HEK293 (cell line): ENCODE data around the gene NAV2.
A peak's percentile ranks its signal among the peaks of the same experiment; 100 is the strongest.

Experiments used
- CTCF ChIA-PET: fragments of 350-600 bp; formaldehyde crosslinking; extraction: SDS; loops from one replicate; lab custom pipeline; 2021; ENCODE audit warnings: antibody characterized with exemption; lab: Yijun Ruan, JAX
- POLR2A ChIA-PET: fragments of 300-600 bp; formaldehyde crosslinking; extraction: SDS; loops from one replicate; lab custom pipeline; 2020; ENCODE audit warnings: antibody characterized with exemption, inconsistent platforms; lab: Yijun Ruan, JAX
- H3K27ac ChIP-seq: fragments of 200-500 bp; sonication (Bioruptor generic); 2 replicates; pipeline ENCODE4 v1.5.1; 2014; ENCODE audit warnings: low read depth, low read length, control low read depth, inconsistent platforms; ENCODE audit errors: extremely low read depth
- H3K36me3 ChIP-seq, 2 experiments: fragments of 200-500 bp in 1 of 2; sonication (Bioruptor generic) in 1 of 2; 1 replicate in 1 of 2; 2 replicates in 1 of 2; pipeline ENCODE4 v1.5.1; 2014 to 2017; ENCODE audit warnings: inconsistent platforms in 2 of 2, low read length in 2 of 2; ENCODE audit not compliant: control insufficient read depth in 2 of 2, insufficient read depth in 1 of 2
- H3K4me1 ChIP-seq: fragments of 200-500 bp; sonication (Bioruptor generic); 2 replicates; pipeline ENCODE4 v1.5.1; 2014; ENCODE audit warnings: mild to moderate bottlenecking, low read length, inconsistent platforms; ENCODE audit not compliant: control insufficient read depth, insufficient read depth
- H3K4me3 ChIP-seq: 2 replicates; pipeline ENCODE4 v1.5.1; 2011; ENCODE audit warnings: low read depth, mild to moderate bottlenecking, control low read depth, low read length, moderate library complexity
- H3K9me3 ChIP-seq: fragments of 200-500 bp; sonication (Bioruptor generic); 2 replicates; pipeline ENCODE4 v1.5.1; 2014; ENCODE audit warnings: low read depth, low read length, inconsistent platforms; ENCODE audit not compliant: control insufficient read depth, insufficient read depth
- BCL6B ChIP-seq: fragments of 450-650 bp; formaldehyde crosslinking; IDR thresholded peaks from 2 replicates; pipeline ENCODE4 v1.5.1; 2017; ENCODE audit warnings: missing biosample characterization, missing genetic modification characterization
- EGR2 ChIP-seq: fragments of 450-650 bp; formaldehyde crosslinking; IDR thresholded peaks from 2 replicates; pipeline ENCODE4 v1.5.1; 2016; ENCODE audit warnings: low read depth, missing biosample characterization, missing genetic modification characterization
- FEZF1 ChIP-seq: fragments of 450-650 bp; formaldehyde crosslinking; IDR thresholded peaks from 2 replicates; pipeline ENCODE4 v1.5.1; 2016; ENCODE audit warnings: missing biosample characterization, missing genetic modification characterization
- SALL2 ChIP-seq: fragments of 450-650 bp; formaldehyde crosslinking; IDR thresholded peaks from 2 replicates; pipeline ENCODE4 v1.5.0; 2017; ENCODE audit warnings: missing biosample characterization, mild to moderate bottlenecking, missing genetic modification characterization, borderline replicate concordance
- YY1 ChIP-seq: fragments of 450-650 bp; formaldehyde crosslinking; IDR thresholded peaks from 2 replicates; pipeline ENCODE4 v1.5.1; 2018; ENCODE audit warnings: missing biosample characterization, missing genetic modification characterization
- ZBTB1 ChIP-seq: fragments of 450-650 bp; formaldehyde crosslinking; IDR thresholded peaks from 2 replicates; pipeline ENCODE4 v1.5.1; 2016; ENCODE audit warnings: missing biosample characterization, missing genetic modification characterization
- ZBTB6 ChIP-seq: fragments of 450-650 bp; formaldehyde crosslinking; IDR thresholded peaks from 2 replicates; pipeline ENCODE4 v1.5.1; 2017; ENCODE audit warnings: missing biosample characterization, missing genetic modification characterization
- ZEB2 ChIP-seq: fragments of 450-650 bp; formaldehyde crosslinking; IDR thresholded peaks from 2 replicates; pipeline ENCODE4 v1.5.1; 2016; ENCODE audit warnings: missing biosample characterization, missing genetic modification characterization
- ZFHX2 ChIP-seq: fragments of 450-650 bp; formaldehyde crosslinking; conservative IDR thresholded peaks from 2 replicates; pipeline ENCODE4 v1.5.1; 2016; ENCODE audit warnings: missing biosample characterization, missing genetic modification characterization
- ZNF133 ChIP-seq: fragments of 450-650 bp; formaldehyde crosslinking; IDR thresholded peaks from 2 replicates; pipeline ENCODE4 v1.5.1; 2016; ENCODE audit warnings: missing biosample characterization, missing genetic modification characterization
- ZNF157 ChIP-seq: fragments of 450-650 bp; formaldehyde crosslinking; IDR thresholded peaks from 2 replicates; pipeline ENCODE4 v1.5.1; 2016; ENCODE audit warnings: missing biosample characterization, missing genetic modification characterization
- ZNF174 ChIP-seq: fragments of 450-650 bp; formaldehyde crosslinking; IDR thresholded peaks from 2 replicates; pipeline ENCODE4 v1.5.0; 2017; ENCODE audit warnings: missing biosample characterization, mild to moderate bottlenecking, missing genetic modification characterization
- ZNF184 ChIP-seq: fragments of 450-650 bp; IDR thresholded peaks from 2 replicates; pipeline ENCODE4 v1.5.1; 2018; ENCODE audit warnings: missing biosample characterization, mild to moderate bottlenecking, missing genetic modification characterization
- ZNF274 ChIP-seq, 2 experiments: fragments of 200-500 bp in 1 of 2; fragments of 450-650 bp in 1 of 2; sonication (Bioruptor generic) in 1 of 2; formaldehyde crosslinking in 1 of 2; IDR thresholded peaks; 2 replicates each; pipeline versions ENCODE4 v1.5.1 to v1.6.1; 2014 to 2016; ENCODE audit warnings: borderline replicate concordance in 1 of 2, inconsistent platforms in 1 of 2, low read length in 1 of 2, missing biosample characterization in 1 of 2, missing genetic modification characterization in 1 of 2
- ZNF292 ChIP-seq: fragments of 450-650 bp; formaldehyde crosslinking; IDR thresholded peaks from 2 replicates; pipeline ENCODE4 v1.5.1; 2016; ENCODE audit warnings: low read depth, missing biosample characterization, missing genetic modification characterization, borderline replicate concordance
- ZNF311 ChIP-seq: fragments of 450-650 bp; formaldehyde crosslinking; IDR thresholded peaks from 2 replicates; pipeline ENCODE4 v1.5.1; 2017; ENCODE audit warnings: missing biosample characterization, missing genetic modification characterization, borderline replicate concordance
- ZNF335 ChIP-seq: fragments of 450-650 bp; formaldehyde crosslinking; conservative IDR thresholded peaks from 2 replicates; pipeline ENCODE4 v1.5.1; 2016; ENCODE audit warnings: missing biosample characterization, missing genetic modification characterization
- ZNF548 ChIP-seq: fragments of 450-650 bp; formaldehyde crosslinking; IDR thresholded peaks from 2 replicates; pipeline ENCODE4 v1.5.1; 2016; ENCODE audit warnings: missing biosample characterization, missing genetic modification characterization
- ZNF561 ChIP-seq: fragments of 450-650 bp; IDR thresholded peaks from 2 replicates; pipeline ENCODE4 v1.5.1; 2018; ENCODE audit warnings: missing biosample characterization, missing genetic modification characterization, borderline replicate concordance
- ZNF610 ChIP-seq: fragments of 450-650 bp; formaldehyde crosslinking; IDR thresholded peaks from 2 replicates; pipeline ENCODE4 v1.5.1; 2016; ENCODE audit warnings: missing biosample characterization, missing genetic modification characterization, borderline replicate concordance
- ZNF624 ChIP-seq: fragments of 450-650 bp; formaldehyde crosslinking; IDR thresholded peaks from 2 replicates; pipeline ENCODE4 v1.5.1; 2017; ENCODE audit warnings: missing biosample characterization, missing genetic modification characterization
- ZNF654 ChIP-seq: fragments of 450-650 bp; formaldehyde crosslinking; IDR thresholded peaks from 2 replicates; pipeline ENCODE4 v1.5.1; 2016; ENCODE audit warnings: low read depth, missing biosample characterization, missing genetic modification characterization
- ZNF677 ChIP-seq: fragments of 450-650 bp; IDR thresholded peaks from 2 replicates; pipeline ENCODE4 v1.5.0; 2018; ENCODE audit warnings: missing biosample characterization, mild to moderate bottlenecking, missing genetic modification characterization, moderate library complexity
- ZNF707 ChIP-seq: fragments of 450-650 bp; formaldehyde crosslinking; IDR thresholded peaks from 2 replicates; pipeline ENCODE4 v1.5.1; 2016; ENCODE audit warnings: missing biosample characterization, missing genetic modification characterization
- ZSCAN16 ChIP-seq: fragments of 450-650 bp; formaldehyde crosslinking; IDR thresholded peaks from 2 replicates; pipeline ENCODE4 v1.5.1; 2016; ENCODE audit warnings: missing biosample characterization, missing genetic modification characterization
- ZSCAN23 ChIP-seq: fragments of 450-650 bp; formaldehyde crosslinking; IDR thresholded peaks from 2 replicates; pipeline ENCODE4 v1.5.1; 2016; ENCODE audit warnings: missing biosample characterization, missing genetic modification characterization
- TF ChIP-seq, protein P1 (sequence below): fragments of 450-650 bp; formaldehyde crosslinking; IDR thresholded peaks from 2 replicates; pipeline ENCODE4 v1.5.1; 2017; ENCODE audit warnings: missing biosample characterization, mild to moderate bottlenecking, missing genetic modification characterization, moderate library complexity

The NAV2 gene

GRCh38 chr11:19808076-19808911, 95.7 kb downstream of the NAV2 start:
- POLR2A ChIA-PET, result no interaction called here
- no peak overlapping the region for H3K27ac ChIP-seq
- no peak overlapping the region for H3K4me3 ChIP-seq
- H3K36me3 ChIP-seq, result no peaks in the 10 kb centered on the region
- CTCF ChIA-PET, result interaction anchor here (0.7 to 2.4 kb wide), 14 partner anchors 7 to 534 kb away, joined by 3 to 7 read pairs (median 4); no protein-coding TSS in a partner anchor
- TF ChIP-seq ZNF654 (tag by site-specific recombination) (0 out of 2 replicates have a peak, but pooled peaks have one; percentile 18), ZNF677 (tag by site-specific recombination) (no peak)
- H3K9me3 ChIP-seq, result no peaks in the 10 kb centered on the region
- H3K4me1 ChIP-seq, result no peaks in the 10 kb centered on the region

DNA sequence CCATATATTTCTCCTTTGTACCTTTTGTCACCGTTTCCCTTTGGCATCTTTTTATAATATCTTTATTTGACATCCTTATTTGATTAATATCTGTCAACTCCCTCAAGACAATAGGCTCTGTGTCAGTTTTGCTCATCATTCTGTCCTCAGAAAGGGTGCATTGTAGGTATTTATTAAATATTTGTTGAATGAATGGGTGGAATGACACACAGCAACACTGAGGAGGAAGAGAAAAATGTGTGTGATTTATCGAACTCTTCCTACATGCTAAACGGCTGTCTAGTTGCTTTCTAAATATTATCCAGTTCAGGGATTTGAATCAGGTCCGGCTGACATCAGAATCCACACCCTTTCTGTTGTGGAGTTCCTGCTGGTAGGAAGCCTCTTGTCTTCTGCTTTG, 98.2 kb downstream of the NAV2 start:
- Histone ChIP-seq H3K9me3 (no peaks in the 10 kb centered on the region), H3K4me3 (no peak overlapping the region), H3K36me3 (no peaks in the 10 kb centered on the region), H3K27ac (no peak overlapping the region), H3K4me1 (no peaks in the 10 kb centered on the region)
- CTCF ChIA-PET, result no interaction called here
- POLR2A ChIA-PET, result no interaction called here
- no peak for TF ChIP-seq FEZF1 (tag by site-specific recombination)
- TF ChIP-seq YY1, result no peak
- no peak for TF ChIP-seq ZSCAN23 (tag by site-specific recombination)
- TF ChIP-seq ZNF133 (tag by site-specific recombination), result no peak
- TF ChIP-seq ZNF274 (IDR thresholded peaks at IDR 0.05; ENCODE audit: low read length), result no peak
- no peak for TF ChIP-seq ZNF274 (tag by site-specific recombination; IDR thresholded peaks at IDR 0.05; ENCODE audit: borderline replicate concordance)
- no peak for TF ChIP-seq ZNF624 (tag by site-specific recombination)
- TF ChIP-seq SALL2 (tag by site-specific recombination), result no peak
- TF ChIP-seq ZNF174 (tag by site-specific recombination), result no peak

DNA sequence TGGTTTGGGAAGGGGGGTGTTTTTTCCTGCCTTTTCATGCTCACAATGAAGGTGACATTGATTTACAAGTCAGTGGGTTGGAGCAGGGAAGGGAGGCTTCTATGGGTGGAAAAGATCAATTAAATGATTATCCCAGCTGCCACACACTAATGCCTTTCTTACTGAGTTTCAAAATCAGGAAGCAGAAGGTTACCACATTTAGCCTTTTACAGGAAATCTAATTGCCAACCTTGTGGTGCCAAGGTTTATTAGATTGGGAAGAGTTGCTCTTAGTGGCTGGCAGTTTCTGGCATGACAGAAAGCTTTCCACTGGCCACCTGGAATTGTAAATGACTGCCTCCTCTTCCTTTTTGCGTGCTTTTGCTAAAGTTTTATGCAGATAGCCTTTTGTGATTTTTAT, 98.7 kb downstream of the NAV2 start:
- no peak overlapping the region for H3K4me3 ChIP-seq
- TF ChIP-seq ZNF292 (tag by site-specific recombination), result no peak
- no peak for TF ChIP-seq ZEB2
- TF ChIP-seq ZNF335 (tag by site-specific recombination), result no peak
- no peak for TF ChIP-seq ZNF157 (tag by site-specific recombination)
- TF ChIP-seq ZFHX2 (tag by site-specific recombination), result 0 out of 2 replicates have a peak, but pooled peaks have one; percentile 12
- TF ChIP-seq ZSCAN16, result no peak
- no peak for TF ChIP-seq ZNF707 (tag by site-specific recombination)
- TF ChIP-seq FEZF1 (tag by site-specific recombination), result 0 out of 2 replicates have a peak, but pooled peaks have one; percentile 20
- no peak for TF ChIP-seq BCL6B (tag by site-specific recombination)
- TF ChIP-seq ZBTB6 (tag by site-specific recombination), result no peak
- no peak for TF ChIP-seq ZBTB1
- TF ChIP-seq ZNF561 (tag by site-specific recombination), result no peak
- TF ChIP-seq, protein P1, sequence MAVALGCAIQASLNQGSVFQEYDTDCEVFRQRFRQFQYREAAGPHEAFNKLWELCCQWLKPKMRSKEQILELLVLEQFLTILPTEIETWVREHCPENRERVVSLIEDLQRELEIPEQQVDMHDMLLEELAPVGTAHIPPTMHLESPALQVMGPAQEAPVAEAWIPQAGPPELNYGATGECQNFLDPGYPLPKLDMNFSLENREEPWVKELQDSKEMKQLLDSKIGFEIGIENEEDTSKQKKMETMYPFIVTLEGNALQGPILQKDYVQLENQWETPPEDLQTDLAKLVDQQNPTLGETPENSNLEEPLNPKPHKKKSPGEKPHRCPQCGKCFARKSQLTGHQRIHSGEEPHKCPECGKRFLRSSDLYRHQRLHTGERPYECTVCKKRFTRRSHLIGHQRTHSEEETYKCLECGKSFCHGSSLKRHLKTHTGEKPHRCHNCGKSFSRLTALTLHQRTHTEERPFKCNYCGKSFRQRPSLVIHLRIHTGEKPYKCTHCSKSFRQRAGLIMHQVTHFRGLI (tag by site-specific recombination), result no peak
- no peak for TF ChIP-seq ZNF184
- TF ChIP-seq ZNF311, result no peak
- no peak for TF ChIP-seq ZNF610 (tag by site-specific recombination)
- 0 out of 2 replicates have a peak, but pooled peaks have one; percentile 1 for TF ChIP-seq EGR2 (tag by site-specific recombination)
- no peak for TF ChIP-seq ZNF548
- POLR2A ChIA-PET, result no interaction called here
- H3K27ac ChIP-seq, result no peak overlapping the region
- no peaks in the 10 kb centered on the region for H3K36me3 ChIP-seq
- no peaks in the 10 kb centered on the region for H3K4me1 ChIP-seq
- H3K9me3 ChIP-seq, result no peaks in the 10 kb centered on the region
- CTCF ChIA-PET, result no interaction called here
